ENCODE measurements around the gene ATP13A3. TPM values are rescaled to one million over a fixed set of nuclear protein-coding genes. Genes with fewer than 3 reads are reported as not detected.

ATP13A3 gene
- total and polyA plus RNA-seq, 2 experiments from 2014 or later: 20.0 to 202 TPM

GRCh38 chr3:194386648-194387047, 100.2 kb downstream of the ATP13A3 start (continued):
- TF ChIP-seq, protein P1, sequence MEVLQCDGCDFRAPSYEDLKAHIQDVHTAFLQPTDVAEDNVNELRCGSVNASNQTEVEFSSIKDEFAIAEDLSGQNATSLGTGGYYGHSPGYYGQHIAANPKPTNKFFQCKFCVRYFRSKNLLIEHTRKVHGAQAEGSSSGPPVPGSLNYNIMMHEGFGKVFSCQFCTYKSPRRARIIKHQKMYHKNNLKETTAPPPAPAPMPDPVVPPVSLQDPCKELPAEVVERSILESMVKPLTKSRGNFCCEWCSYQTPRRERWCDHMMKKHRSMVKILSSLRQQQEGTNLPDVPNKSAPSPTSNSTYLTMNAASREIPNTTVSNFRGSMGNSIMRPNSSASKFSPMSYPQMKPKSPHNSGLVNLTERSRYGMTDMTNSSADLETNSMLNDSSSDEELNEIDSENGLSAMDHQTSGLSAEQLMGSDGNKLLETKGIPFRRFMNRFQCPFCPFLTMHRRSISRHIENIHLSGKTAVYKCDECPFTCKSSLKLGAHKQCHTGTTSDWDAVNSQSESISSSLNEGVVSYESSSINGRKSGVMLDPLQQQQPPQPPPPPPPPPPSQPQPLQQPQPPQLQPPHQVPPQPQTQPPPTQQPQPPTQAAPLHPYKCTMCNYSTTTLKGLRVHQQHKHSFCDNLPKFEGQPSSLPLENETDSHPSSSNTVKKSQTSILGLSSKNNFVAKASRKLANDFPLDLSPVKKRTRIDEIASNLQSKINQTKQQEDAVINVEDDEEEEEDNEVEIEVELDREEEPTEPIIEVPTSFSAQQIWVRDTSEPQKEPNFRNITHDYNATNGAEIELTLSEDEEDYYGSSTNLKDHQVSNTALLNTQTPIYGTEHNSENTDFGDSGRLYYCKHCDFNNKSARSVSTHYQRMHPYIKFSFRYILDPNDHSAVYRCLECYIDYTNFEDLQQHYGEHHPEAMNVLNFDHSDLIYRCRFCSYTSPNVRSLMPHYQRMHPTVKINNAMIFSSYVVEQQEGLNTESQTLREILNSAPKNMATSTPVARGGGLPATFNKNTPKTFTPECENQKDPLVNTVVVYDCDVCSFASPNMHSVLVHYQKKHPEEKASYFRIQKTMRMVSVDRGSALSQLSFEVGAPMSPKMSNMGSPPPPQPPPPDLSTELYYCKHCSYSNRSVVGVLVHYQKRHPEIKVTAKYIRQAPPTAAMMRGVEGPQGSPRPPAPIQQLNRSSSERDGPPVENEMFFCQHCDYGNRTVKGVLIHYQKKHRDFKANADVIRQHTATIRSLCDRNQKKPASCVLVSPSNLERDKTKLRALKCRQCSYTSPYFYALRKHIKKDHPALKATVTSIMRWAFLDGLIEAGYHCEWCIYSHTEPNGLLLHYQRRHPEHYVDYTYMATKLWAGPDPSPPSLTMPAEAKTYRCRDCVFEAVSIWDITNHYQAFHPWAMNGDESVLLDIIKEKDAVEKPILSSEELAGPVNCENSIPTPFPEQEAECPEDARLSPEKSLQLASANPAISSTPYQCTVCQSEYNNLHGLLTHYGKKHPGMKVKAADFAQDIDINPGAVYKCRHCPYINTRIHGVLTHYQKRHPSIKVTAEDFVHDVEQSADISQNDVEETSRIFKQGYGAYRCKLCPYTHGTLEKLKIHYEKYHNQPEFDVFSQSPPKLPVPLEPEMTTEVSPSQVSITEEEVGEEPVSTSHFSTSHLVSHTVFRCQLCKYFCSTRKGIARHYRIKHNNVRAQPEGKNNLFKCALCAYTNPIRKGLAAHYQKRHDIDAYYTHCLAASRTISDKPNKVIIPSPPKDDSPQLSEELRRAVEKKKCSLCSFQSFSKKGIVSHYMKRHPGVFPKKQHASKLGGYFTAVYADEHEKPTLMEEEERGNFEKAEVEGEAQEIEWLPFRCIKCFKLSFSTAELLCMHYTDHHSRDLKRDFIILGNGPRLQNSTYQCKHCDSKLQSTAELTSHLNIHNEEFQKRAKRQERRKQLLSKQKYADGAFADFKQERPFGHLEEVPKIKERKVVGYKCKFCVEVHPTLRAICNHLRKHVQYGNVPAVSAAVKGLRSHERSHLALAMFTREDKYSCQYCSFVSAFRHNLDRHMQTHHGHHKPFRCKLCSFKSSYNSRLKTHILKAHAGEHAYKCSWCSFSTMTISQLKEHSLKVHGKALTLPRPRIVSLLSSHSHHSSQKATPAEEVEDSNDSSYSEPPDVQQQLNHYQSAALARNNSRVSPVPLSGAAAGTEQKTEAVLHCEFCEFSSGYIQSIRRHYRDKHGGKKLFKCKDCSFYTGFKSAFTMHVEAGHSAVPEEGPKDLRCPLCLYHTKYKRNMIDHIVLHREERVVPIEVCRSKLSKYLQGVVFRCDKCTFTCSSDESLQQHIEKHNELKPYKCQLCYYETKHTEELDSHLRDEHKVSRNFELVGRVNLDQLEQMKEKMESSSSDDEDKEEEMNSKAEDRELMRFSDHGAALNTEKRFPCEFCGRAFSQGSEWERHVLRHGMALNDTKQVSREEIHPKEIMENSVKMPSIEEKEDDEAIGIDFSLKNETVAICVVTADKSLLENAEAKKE (CRISPR knock-in tag; IDR thresholded peaks at IDR 0.05): no peak
- TF ChIP-seq EZH2phosphoT487 (IDR thresholded peaks at IDR 0.05; ENCODE audit: unreplicated experiment): no peak

GRCh38 chr3:194386066-194386465, 100.7 kb downstream of the ATP13A3 start:
- Histone ChIP-seq H3K4me3 (no peak overlapping the region), H3K36me3 (ENCODE audit: insufficient read depth) (no peaks in the 10 kb centered on the region), H3K4me2 (no peak overlapping the region), H3K27ac (ENCODE audit: low read depth) (no peak overlapping the region), H4K20me1 (replicated peaks; ENCODE audit: insufficient read depth) (no peaks in the 10 kb centered on the region), H3K79me2 (replicated peaks; ENCODE audit: insufficient read depth) (no peaks in the 10 kb centered on the region), H3K27me3 (ENCODE audit: insufficient read depth) (no peaks in the 10 kb centered on the region), H3K4me1 (ENCODE audit: insufficient read depth) (peaks cover 4% of the 10 kb centered on the region; the same call in 1 of the 2 replicates), H2AFZ (peak overlapping the region; percentile 81; the same call in 1 of the 2 replicates), H3F3A (replicated peaks; ENCODE audit: low read depth) (no peaks in the 10 kb centered on the region), H3K9me2 (ENCODE audit: insufficient read depth) (no peaks in the 10 kb centered on the region)
- peaks cover 7% of the 10 kb centered on the region; the same call in 2 of the 3 replicates for H3K9me3 Mint-ChIP-seq
- no peak overlapping the region for H3K27ac Mint-ChIP-seq
- ATAC-seq (no peak), DNase-seq (ENCODE audit: low spot score) (no peak)
- H3K36me3 Mint-ChIP-seq (ENCODE audit: low read depth): no peaks in the 10 kb centered on the region
- H3K27me3 Mint-ChIP-seq (ENCODE audit: insufficient read depth, low read depth, poor library complexity): peaks cover 8% of the 10 kb centered on the region
- H3K4me3 Mint-ChIP-seq: no peak overlapping the region
- H3K4me1 Mint-ChIP-seq: peaks cover 21% of the 10 kb centered on the region
- TF ChIP-seq EZH2phosphoT487 (IDR thresholded peaks at IDR 0.05; ENCODE audit: unreplicated experiment): no peak
- TF ChIP-seq ZNF331 (CRISPR knock-in tag; IDR thresholded peaks at IDR 0.05; ENCODE audit: low read depth): no peak
- TF ChIP-seq STAT1 (IDR thresholded peaks at IDR 0.05; ENCODE audit: unreplicated experiment): no peak
- no peak for TF ChIP-seq POLR2AphosphoS5 (IDR thresholded peaks at IDR 0.05; ENCODE audit: low read depth)
- no peak for TF ChIP-seq JUNB (IDR thresholded peaks at IDR 0.05; ENCODE audit: unreplicated experiment)
- TF ChIP-seq, protein P1 (CRISPR knock-in tag; IDR thresholded peaks at IDR 0.05): no peak
- TF ChIP-seq, protein P2, sequence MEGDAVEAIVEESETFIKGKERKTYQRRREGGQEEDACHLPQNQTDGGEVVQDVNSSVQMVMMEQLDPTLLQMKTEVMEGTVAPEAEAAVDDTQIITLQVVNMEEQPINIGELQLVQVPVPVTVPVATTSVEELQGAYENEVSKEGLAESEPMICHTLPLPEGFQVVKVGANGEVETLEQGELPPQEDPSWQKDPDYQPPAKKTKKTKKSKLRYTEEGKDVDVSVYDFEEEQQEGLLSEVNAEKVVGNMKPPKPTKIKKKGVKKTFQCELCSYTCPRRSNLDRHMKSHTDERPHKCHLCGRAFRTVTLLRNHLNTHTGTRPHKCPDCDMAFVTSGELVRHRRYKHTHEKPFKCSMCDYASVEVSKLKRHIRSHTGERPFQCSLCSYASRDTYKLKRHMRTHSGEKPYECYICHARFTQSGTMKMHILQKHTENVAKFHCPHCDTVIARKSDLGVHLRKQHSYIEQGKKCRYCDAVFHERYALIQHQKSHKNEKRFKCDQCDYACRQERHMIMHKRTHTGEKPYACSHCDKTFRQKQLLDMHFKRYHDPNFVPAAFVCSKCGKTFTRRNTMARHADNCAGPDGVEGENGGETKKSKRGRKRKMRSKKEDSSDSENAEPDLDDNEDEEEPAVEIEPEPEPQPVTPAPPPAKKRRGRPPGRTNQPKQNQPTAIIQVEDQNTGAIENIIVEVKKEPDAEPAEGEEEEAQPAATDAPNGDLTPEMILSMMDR (conservative IDR thresholded peaks at IDR 0.05; ENCODE audit: low read depth in 2 of 2): no peak
- no peak for TF ChIP-seq CREB1 (CRISPR knock-in tag; IDR thresholded peaks at IDR 0.05; ENCODE audit: low read depth)
